Naive thymus-derived CD4-positive, alpha-beta T cell (primary cell): Measurements from ENCODE around the gene ZNF75A. TPM values are rescaled to one million over a fixed set of nuclear protein-coding genes. Genes with fewer than 3 reads are reported as not detected.

Source experiments
- ATAC-seq: fragments of 150-1000 bp; cut with Tn5 transposase; 2 replicates; pipeline ENCODE4 v1.10.0; 2021; ENCODE audit warnings: mild to moderate bottlenecking, moderate library complexity
- CTCF ChIA-PET: fragments of 350-600 bp; sonication (Branson Sonifier 250); formaldehyde crosslinking; loops from one replicate; lab custom pipeline; 2021; ENCODE audit warnings: antibody characterized with exemption; lab: Charles Lee
- POLR2A ChIA-PET: fragments of 350-600 bp; sonication (Branson Sonifier 250); formaldehyde crosslinking; loops from one replicate; lab custom pipeline; 2021; ENCODE audit warnings: antibody characterized with exemption, inconsistent platforms; lab: Charles Lee
- DNase-seq, 9 donors: peaks; one replicate each; pipeline versions ENCODE4 v3.0.0 to v3.0.0-alpha.2; 2020 to 2022; ENCODE audit warnings: mixed read lengths in 1 of 9
- H3K27ac ChIP-seq: one replicate; pipeline ENCODE4 v1.7.0; 2013; ENCODE audit warnings: mild to moderate bottlenecking, low read depth, low read length, moderate library complexity
- H3K27me3 ChIP-seq, 2 donors: one replicate each; pipeline ENCODE4 v1.7.0; 2013; ENCODE audit warnings: low read length in 2 of 2, mild to moderate bottlenecking in 2 of 2, moderate library complexity in 2 of 2; ENCODE audit not compliant: control insufficient read depth in 2 of 2, insufficient read depth in 2 of 2
- H3K36me3 ChIP-seq, 3 experiments: 1 replicate in 2 of 3; 2 replicates in 1 of 3; pipeline ENCODE4 v1.7.0; 2013; ENCODE audit warnings: low read length in 3 of 3, mild to moderate bottlenecking in 3 of 3, moderate library complexity in 1 of 3; ENCODE audit not compliant: insufficient read depth in 3 of 3, control insufficient read depth in 2 of 3
- H3K4me1 ChIP-seq, 2 donors: one replicate each; pipeline ENCODE4 v1.7.0; 2013; ENCODE audit warnings: low read length in 2 of 2, mild to moderate bottlenecking in 2 of 2, moderate library complexity in 1 of 2; ENCODE audit not compliant: control insufficient read depth in 2 of 2, insufficient read depth in 2 of 2
- H3K4me3 ChIP-seq: 2 replicates; pipeline ENCODE4 v1.7.0; 2013; ENCODE audit warnings: mild to moderate bottlenecking, low read length
- H3K9me3 ChIP-seq, 3 experiments: 1 replicate in 2 of 3; 2 replicates in 1 of 3; pipeline ENCODE4 v1.7.0; 2013; ENCODE audit warnings: low read length in 3 of 3; ENCODE audit not compliant: control insufficient read depth in 2 of 3
- H3K27ac Mint-ChIP-seq, 9 donors: one replicate each; pipeline ENCODE4 v1.8.0; 2020 to 2022; ENCODE audit warnings: mixed read lengths in 9 of 9, mild to moderate bottlenecking in 8 of 9, moderate library complexity in 5 of 9, inconsistent platforms in 2 of 9
- H3K27me3 Mint-ChIP-seq, 5 donors: one replicate each; pipeline ENCODE4 v1.8.0; 2021 to 2022; ENCODE audit warnings: mixed read lengths in 5 of 5, mild to moderate bottlenecking in 1 of 5
- H3K36me3 Mint-ChIP-seq, 5 donors: one replicate each; pipeline ENCODE4 v1.8.0; 2020 to 2022; ENCODE audit warnings: mixed read lengths in 5 of 5, mild to moderate bottlenecking in 3 of 5, inconsistent platforms in 1 of 5
- H3K4me1 Mint-ChIP-seq, 7 donors: one replicate each; pipeline ENCODE4 v1.8.0; 2020 to 2022; ENCODE audit warnings: mixed read lengths in 7 of 7, mild to moderate bottlenecking in 3 of 7, inconsistent platforms in 1 of 7
- H3K4me3 Mint-ChIP-seq, 10 donors: one replicate each; pipeline ENCODE4 v1.8.0; 2020 to 2022; ENCODE audit warnings: mild to moderate bottlenecking in 10 of 10, mixed read lengths in 10 of 10, moderate library complexity in 6 of 10, inconsistent platforms in 2 of 10
- H3K9me3 Mint-ChIP-seq, 11 donors: one replicate each; pipeline ENCODE4 v1.8.0; 2020 to 2022; ENCODE audit warnings: mixed read lengths in 11 of 11, mild to moderate bottlenecking in 4 of 11, inconsistent platforms in 1 of 11, moderate library complexity in 1 of 11
- intact Hi-C, 2 donors: fragments of 100-400 bp; cut with micrococcal nuclease; formaldehyde crosslinking; loops; one replicate each; pipeline ENCODE4 v1.15.1; 2023
- polyA plus RNA-seq, 2 donors: library from polyadenylated mRNA; unstranded; fragments of 300-500 nt; fragmentation: Illumina TruSeq; gene quantifications; one replicate each; pipeline ENCODE4 v1.2.3, GENCODE V29; 2021
- total RNA-seq, 6 experiments: library from RNA in 5 of 6; stranded (reverse) in 5 of 6; gene quantifications; 1 replicate in 5 of 6; 2 replicates in 1 of 6; pipeline ENCODE4 v1.2.3 and lab custom pipeline; 2021 to 2026

ZNF75A gene
- total and polyA plus RNA-seq, 7 experiments from 2014 or later = 27.7 to 90.6 (median 39.1) TPM

- DNase-seq = no peak
- intact Hi-C loops = no loop called here
- peaks cover 0 to 63% (median 18%) of the 10 kb centered on the region in 11 donors for H3K9me3 Mint-ChIP-seq
- H3K27ac ChIP-seq = no peak overlapping the region
- peaks cover 0 to 14% (median under 1%) of the 10 kb centered on the region in 5 donors for H3K36me3 Mint-ChIP-seq
- H3K4me3 ChIP-seq = no peak overlapping the region
- H3K27me3 Mint-ChIP-seq = peaks cover 0 to 12% (median 0%) of the 10 kb centered on the region in 5 donors
- peaks cover 0 to 28% (median 0%) of the 10 kb centered on the region in 3 experiments for H3K9me3 ChIP-seq
- CTCF ChIA-PET = no interaction called here
- POLR2A ChIA-PET = interaction anchor here (0.9 to 1.6 kb wide), 4 partner anchors 8 to 31 kb away, joined by 3 to 5 read pairs (median 4); partner anchors contain the start of gene ZNF75A
- H3K4me3 Mint-ChIP-seq = no peak overlapping the region
- H3K4me1 ChIP-seq = no peaks in the 10 kb centered on the region
- no peak overlapping the region for H3K27ac Mint-ChIP-seq
- no peak for ATAC-seq
- no peaks in the 10 kb centered on the region for H3K27me3 ChIP-seq
- no peaks in the 10 kb centered on the region for H3K36me3 ChIP-seq
- peaks cover 0 to 4% (median 0%) of the 10 kb centered on the region in 7 donors for H3K4me1 Mint-ChIP-seq
These were observed 30.8 kb upstream of the ZNF75A start for GRCh38 chr16:3274490-3274889.

GRCh38 chr16:3274947-3275346 lies 30.4 kb upstream of the ZNF75A start:
- Mint-ChIP-seq H3K9me3 (peaks cover 0 to 59% (median 16%) of the 10 kb centered on the region in 11 donors), H3K4me3 (no peak overlapping the region), H3K27ac (no peak overlapping the region), H3K36me3 (peaks cover 0 to 13% (median 0%) of the 10 kb centered on the region in 5 donors), H3K4me1 (peaks cover 0 to 4% (median 0%) of the 10 kb centered on the region in 7 donors), H3K27me3 (peaks cover 0 to 12% (median 0%) of the 10 kb centered on the region in 5 donors)
- intact Hi-C loops = no loop called here
- Histone ChIP-seq H3K27me3 (no peaks in the 10 kb centered on the region), H3K27ac (no peak overlapping the region), H3K4me1 (no peaks in the 10 kb centered on the region), H3K4me3 (no peak overlapping the region), H3K9me3 (peaks cover 0 to 28% (median 0%) of the 10 kb centered on the region in 3 experiments), H3K36me3 (no peaks in the 10 kb centered on the region)
- DNase-seq = no peak
- CTCF ChIA-PET = no interaction called here
- POLR2A ChIA-PET = interaction anchor here (0.9 to 1.8 kb wide), 5 partner anchors 10 to 38 kb away, joined by 3 to 6 read pairs (median 4); partner anchors contain the start of gene ZNF75A
- ATAC-seq = no peak

DNA sequence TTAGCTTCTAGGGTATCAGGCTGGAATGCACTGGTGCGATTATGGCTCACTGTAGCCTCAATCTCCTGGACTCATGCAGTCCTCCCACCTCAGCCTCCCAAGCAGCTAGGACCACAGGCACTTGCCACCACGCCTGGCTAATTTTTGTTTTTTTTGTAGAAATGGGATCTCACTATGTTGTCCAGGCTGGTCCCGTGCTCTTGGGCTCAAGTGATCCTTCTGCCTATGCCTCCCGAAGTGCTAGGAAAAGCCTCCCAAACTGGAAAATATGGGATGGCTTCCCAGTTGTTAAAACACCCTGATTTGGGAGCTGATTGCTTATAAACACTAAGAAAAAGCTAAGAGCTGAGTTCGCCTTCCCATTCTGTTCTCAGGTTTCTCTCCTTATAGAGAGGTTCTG lies 28.6 kb upstream of the ZNF75A start:
- Histone ChIP-seq H3K4me1 (peaks cover 0 to 1% of the 10 kb centered on the region in 2 donors), H3K27me3 (no peaks in the 10 kb centered on the region), H3K9me3 (peaks cover 0 to 26% (median 0%) of the 10 kb centered on the region in 3 experiments), H3K4me3 (no peak overlapping the region), H3K27ac (no peak overlapping the region), H3K36me3 (no peaks in the 10 kb centered on the region)
- Mint-ChIP-seq H3K4me3 (no peak overlapping the region), H3K4me1 (peaks cover 0 to 7% (median 0%) of the 10 kb centered on the region in 7 donors), H3K27me3 (peaks cover 0 to 12% (median 0%) of the 10 kb centered on the region in 5 donors), H3K36me3 (peaks cover 0 to 12% (median 0%) of the 10 kb centered on the region in 5 donors), H3K27ac (no peak overlapping the region), H3K9me3 (peaks cover 0 to 50% (median 15%) of the 10 kb centered on the region in 11 donors)
- ATAC-seq (no peak), DNase-seq (no peak)
- intact Hi-C loops = no loop called here
- POLR2A ChIA-PET = interaction anchor here (0.5 to 4.9 kb wide), 8 partner anchors 10 to 233 kb away, joined by 3 to 43 read pairs (median 3); no protein-coding TSS in a partner anchor
- CTCF ChIA-PET = no interaction called here

DNA sequence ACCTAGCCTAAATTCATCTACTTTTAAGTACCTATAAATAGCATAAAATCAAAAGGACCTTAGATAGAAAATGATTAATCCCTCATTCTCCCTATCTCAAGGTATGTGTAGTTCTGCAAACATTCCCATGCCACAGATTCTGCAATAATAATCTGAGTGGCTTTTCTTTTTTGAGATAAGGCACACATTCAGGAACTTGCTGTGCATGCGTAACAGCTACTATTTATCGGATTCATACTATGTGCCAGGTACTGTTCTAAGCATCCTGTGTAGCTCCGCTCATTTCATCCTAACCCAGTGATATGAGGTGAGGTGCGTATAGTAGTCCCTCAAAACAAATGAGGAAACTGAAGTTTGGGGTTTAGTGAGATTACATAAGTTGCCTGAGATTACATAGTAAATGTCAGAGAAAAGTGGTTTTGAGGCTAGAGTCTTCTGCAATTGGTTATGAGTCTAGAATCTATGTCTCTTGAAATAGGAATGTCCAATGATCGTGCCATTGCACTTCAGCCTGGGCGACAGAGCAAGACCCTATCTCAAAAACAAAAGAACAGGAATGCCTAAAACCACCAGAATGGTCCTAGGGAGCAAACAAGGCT lies 24.0 kb upstream of the ZNF75A start:
- CTCF ChIA-PET = no interaction called here
- POLR2A ChIA-PET = interaction anchor here (0.5 to 6.2 kb wide), 5 partner anchors 12 to 121 kb away, joined by 3 to 86 read pairs (median 7); partner anchors contain the start of genes ZNF174 and ZSCAN32
- no peak overlapping the region for H3K27ac ChIP-seq
- H3K27ac Mint-ChIP-seq = peak overlapping the region in 2 of 9 donors; percentile 5 to 15
- H3K4me1 ChIP-seq = peaks cover 18 to 26% of the 10 kb centered on the region in 2 donors
- no peak overlapping the region for H3K4me3 ChIP-seq
- peak overlapping the region; percentile 12 to 96 (median 36) for H3K4me3 Mint-ChIP-seq
- no peaks in the 10 kb centered on the region for H3K27me3 ChIP-seq
- H3K36me3 Mint-ChIP-seq = peaks cover 7 to 30% (median 26%) of the 10 kb centered on the region in 5 donors
- peaks cover 0 to 14% (median 0%) of the 10 kb centered on the region in 5 donors for H3K27me3 Mint-ChIP-seq
- peaks cover 0 to 18% (median 8%) of the 10 kb centered on the region in 3 experiments for H3K36me3 ChIP-seq
- H3K4me1 Mint-ChIP-seq = peaks cover 20 to 39% (median 36%) of the 10 kb centered on the region in 7 donors
- peaks cover 0 to 40% (median 12%) of the 10 kb centered on the region in 11 donors for H3K9me3 Mint-ChIP-seq
- peaks cover 0 to 11% (median 0%) of the 10 kb centered on the region in 3 experiments for H3K9me3 ChIP-seq
- DNase-seq = no peak
- ATAC-seq = no peak
- intact Hi-C loops = loop anchor here (5.0 to 10.0 kb wide), 4 partner anchors 36 to 747 kb away; partner anchors contain the start of genes CEMP1 (in 1 of the 2), NAA60 (in 1 of the 2), PDPK1 (in 1 of the 2) and ZNF597 (in 1 of the 2)

- Mint-ChIP-seq H3K4me3 (peak overlapping the region; percentile 93 to 98 (median 96)), H3K36me3 (peaks cover 12 to 38% (median 34%) of the 10 kb centered on the region in 5 donors), H3K27ac (peak overlapping the region; percentile 90 to 99 (median 97)), H3K9me3 (peaks cover 0 to 40% (median 20%) of the 10 kb centered on the region in 11 donors), H3K27me3 (peaks cover 0 to 9% (median 0%) of the 10 kb centered on the region in 5 donors), H3K4me1 (peaks cover 21 to 44% (median 40%) of the 10 kb centered on the region in 7 donors)
- peak overlapping the region; percentile 92 for H3K27ac ChIP-seq
- ATAC-seq (peak; percentile 9), DNase-seq (no peak)
- H3K9me3 ChIP-seq = peaks cover 0 to 16% (median 0%) of the 10 kb centered on the region in 3 experiments
- H3K4me3 ChIP-seq = peak overlapping the region; percentile 83
- ChIA-PET POLR2A (interaction anchor here (0.7 to 6.2 kb wide), 30 partner anchors 8 to 217 kb away, joined by 3 to 86 read pairs (median 4); partner anchors contain the start of genes NAA60, TIGD7, ZNF174 and ZNF200), CTCF (interaction anchor here (0.6 to 1.5 kb wide), 4 partner anchors 15 to 172 kb away, joined by 3 to 7 read pairs (median 4); no protein-coding TSS in a partner anchor)
- no peaks in the 10 kb centered on the region for H3K27me3 ChIP-seq
- H3K4me1 ChIP-seq = peaks cover 18 to 26% of the 10 kb centered on the region in 2 donors
- intact Hi-C loops = loop anchor here (2.0 to 10.0 kb wide), 6 partner anchors 35 to 747 kb away; partner anchors contain the start of genes CEMP1 (in 1 of the 2), NAA60 (in 1 of the 2), PDPK1 (in 1 of the 2) and ZNF597 (in 1 of the 2)
- H3K36me3 ChIP-seq = peaks cover 0 to 27% (median 11%) of the 10 kb centered on the region in 3 experiments
These were observed 23.1 kb upstream of the ZNF75A start for GRCh38 chr16:3282103-3282729.
